GM18511 (cell line): ENCODE measurements around the gene PLG.
A peak's percentile ranks its signal among the peaks of the same experiment; 100 is the strongest.
"Not testable (repeated sequence)": the region's sequence is repeated elsewhere in the genome, so short reads cannot be mapped to it uniquely, and the experiment has no call there.

ENCODE experiments used
- ATAC-seq: cut with Tn5 transposase; IDR thresholded peaks from one replicate; pipeline ENCODE4 v1.9.1; 2021; ENCODE audit warnings: mild to moderate bottlenecking, moderate library complexity; ENCODE audit not compliant: unreplicated experiment

Gene PLG

DNA sequence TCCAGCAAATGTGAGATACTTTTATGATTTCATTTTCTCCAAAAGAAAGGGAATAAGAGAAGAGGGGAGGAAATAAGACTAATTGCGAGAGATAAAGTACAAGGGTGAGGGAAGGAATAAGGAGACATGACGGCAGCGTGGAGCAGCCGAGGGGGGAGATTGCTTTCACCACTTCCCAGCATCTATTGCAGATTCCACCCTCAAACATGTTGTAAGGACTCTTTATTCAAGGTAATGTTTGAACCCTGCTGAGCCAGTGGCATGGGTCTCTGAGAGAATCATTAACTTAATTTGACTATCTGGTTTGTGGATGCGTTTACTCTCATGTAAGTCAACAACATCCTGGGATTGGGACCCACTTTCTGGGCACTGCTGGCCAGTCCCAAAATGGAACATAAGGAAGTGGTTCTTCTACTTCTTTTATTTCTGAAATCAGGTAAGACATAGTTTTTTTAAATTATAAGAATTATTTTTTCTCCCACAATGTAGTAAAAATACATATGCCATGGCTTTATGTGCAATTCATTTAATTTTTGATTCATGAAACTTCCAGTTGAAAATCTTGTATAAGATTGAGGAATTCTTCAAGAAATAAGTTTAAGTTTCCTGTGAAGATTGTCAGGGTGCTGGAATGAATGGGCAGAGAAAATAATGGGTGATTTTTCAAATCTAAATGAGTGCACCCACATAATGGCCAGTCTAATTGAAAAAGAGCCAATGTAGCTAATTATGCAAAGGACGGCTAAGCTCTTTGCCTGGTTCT is at the start of gene PLG:
Gene PLG, plus strand, starts transcription at position 327 of the 763 bp plus-strand sequence. Its CDS starts 61 bp downstream, at position 388.
- ATAC-seq: not testable (repeated sequence)

DNA sequence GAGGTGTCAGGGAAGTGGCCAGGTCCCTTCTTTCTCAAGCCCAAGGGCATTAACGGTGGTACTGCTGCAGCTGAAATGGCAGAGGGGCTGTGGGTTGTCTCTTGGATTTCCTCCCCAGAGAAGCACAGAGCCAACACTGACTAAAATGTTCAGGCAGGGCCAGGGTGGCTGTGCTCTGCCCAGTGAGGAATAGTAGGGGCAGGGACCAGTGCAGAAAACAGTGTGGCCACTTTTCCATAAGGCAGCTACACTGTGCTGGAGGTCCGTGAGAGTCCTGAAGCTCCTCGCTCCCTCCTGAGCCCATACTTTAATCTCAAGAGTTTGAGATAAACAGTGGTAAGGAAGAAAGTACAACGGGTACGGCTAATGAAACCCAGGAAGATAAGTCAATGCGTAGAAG is 42.5 kb upstream of the PLG start:
- no peak for ATAC-seq

DNA sequence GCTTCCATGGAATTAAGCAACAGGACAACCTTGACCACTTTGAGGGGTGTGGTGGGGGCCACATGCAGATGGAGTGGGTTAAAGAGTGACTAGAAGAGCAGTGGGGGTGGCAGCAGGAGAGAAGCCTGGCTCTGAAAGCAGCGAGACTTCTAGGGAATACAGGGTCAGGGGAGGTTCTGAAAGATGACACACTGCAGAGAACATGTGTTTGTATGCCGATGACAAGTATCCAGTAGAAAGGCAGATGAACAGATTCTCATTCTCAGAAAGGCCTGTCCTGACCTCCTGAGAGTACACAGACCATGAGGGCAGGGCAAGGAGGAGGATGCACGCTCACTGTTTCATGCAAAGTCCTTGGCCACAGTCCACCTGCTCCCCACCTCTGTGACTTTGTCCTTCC is 40.8 kb upstream of the PLG start:
- no peak for ATAC-seq

GRCh38 chr6:160662429-160662828 is 39.6 kb upstream of the PLG start:
- ATAC-seq: no peak

GRCh38 chr6:160662842-160663241 is 39.2 kb upstream of the PLG start:
- ATAC-seq: no peak

GRCh38 chr6:160664198-160664597 is 37.8 kb upstream of the PLG start, which contains the start of gene LPA:
Gene LPA (minus strand): TSS chr6:160664275. CDS start chr6:160664214, 61 bp downstream.
- ATAC-seq: not testable (repeated sequence)

DNA sequence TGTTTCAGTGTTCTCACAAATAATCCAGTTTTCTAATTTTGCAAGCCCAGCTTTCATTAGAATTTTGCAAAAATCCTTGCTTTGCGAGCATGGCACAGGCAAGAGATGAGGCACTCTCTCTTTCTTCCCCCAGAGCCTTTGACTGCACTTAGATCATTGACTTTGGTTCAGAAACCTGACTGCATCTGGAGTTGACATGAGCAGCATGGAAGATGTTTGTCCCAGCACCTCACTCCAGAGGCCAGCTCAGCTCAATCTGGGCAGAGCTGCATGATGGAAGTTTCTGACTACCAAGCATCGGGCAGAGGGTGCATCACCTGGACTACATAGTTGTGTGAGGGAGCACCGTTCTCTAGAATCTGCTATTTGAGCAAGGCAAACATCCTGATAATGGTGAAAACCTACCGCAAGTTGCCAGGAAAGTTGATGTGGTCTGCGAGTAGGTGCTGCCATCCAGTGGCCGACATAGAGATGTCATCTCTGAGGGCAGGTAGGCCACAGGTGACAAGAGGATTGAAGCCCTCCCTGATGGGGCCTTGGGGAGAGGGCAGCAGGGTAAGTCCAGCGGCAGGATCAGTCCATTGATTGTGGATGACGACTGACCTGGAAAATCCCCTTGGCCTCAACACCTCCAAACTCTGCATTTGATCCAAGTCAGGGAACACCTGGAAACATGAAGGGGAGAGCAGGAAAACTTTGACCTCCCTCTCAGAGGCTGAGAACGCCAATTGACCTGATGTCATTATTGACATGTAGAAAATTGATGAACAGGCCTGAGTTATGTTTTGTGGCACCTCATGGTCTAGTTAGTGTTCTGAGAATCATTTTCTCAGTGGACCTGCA is 34.2 kb upstream of the PLG start:
- peak; percentile 88 for ATAC-seq

GRCh38 chr6:160668589-160668988 is 33.5 kb upstream of the PLG start:
- no peak for ATAC-seq

DNA sequence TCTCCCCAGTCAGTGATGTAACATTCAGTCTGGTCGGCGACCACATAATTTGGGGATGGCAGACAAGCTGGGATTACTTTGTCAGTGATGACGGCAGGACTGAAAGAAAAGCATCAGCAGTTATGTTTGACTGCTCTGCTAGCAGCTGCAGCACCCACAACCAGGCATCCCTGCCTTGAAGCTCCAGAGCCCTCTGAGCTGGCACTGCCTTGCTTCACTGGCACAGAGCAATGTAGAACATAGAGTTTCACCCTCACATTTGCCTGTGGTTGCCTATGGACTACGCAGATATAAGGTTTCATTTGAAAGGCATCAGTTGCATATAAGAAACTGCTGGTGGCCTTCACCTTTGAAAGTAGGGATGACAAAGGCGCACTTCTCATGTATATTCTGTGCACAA is 25.6 kb upstream of the PLG start:
- not testable (repeated sequence) for ATAC-seq

GRCh38 chr6:160678230-160678629 is 23.8 kb upstream of the PLG start:
- ATAC-seq: no peak

DNA sequence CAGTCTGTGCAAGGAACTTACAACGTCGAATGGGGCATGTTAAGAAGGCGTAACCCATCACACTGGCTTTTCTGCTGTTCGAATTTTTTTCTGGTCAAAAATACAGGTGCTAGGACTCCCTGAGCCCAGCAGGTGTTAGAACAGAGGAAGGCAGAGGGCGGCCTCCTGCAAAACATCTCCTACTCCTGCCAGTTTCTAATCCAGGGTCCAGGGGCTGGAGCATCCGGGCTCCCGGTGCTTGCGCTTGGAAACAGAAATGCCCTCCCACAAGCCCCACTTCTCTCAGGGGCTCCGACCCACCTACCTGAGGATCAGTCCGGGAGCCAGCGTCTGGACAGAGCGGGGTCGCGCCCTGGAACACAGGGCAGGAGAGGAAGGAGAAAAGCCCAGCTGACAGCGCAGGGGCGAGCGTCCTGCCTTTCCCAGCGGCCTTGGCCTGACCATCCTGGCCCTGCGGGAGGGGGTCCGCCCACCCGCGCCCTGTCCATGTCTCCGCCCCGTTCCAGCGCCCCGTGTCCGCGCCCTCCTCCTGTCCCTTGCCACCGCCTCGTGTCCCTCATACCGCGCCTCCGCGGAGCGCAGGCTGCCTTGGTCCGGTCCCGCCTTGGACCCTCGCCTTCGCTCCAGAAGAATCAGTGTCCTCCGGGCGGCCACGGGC is 23.2 kb upstream of the PLG start:
- no peak for ATAC-seq

DNA sequence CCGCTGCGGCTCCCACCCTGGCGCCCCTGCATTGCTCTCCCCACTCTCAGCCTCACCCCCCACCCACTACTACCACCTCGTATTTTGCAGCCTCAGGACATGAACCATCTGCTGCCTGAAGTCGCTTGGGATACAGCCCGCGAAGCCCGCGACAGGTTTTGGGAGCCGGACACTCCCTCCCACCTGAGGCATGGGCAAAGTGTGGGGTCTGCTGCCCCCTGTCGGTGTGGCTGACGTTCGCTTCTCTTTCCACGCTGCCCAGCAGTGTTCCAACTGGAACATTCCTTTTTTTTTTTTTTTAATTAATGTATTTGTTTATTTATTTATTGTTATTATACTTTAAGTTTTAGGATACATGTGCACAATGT is 22.7 kb upstream of the PLG start:
- ATAC-seq: no peak

DNA sequence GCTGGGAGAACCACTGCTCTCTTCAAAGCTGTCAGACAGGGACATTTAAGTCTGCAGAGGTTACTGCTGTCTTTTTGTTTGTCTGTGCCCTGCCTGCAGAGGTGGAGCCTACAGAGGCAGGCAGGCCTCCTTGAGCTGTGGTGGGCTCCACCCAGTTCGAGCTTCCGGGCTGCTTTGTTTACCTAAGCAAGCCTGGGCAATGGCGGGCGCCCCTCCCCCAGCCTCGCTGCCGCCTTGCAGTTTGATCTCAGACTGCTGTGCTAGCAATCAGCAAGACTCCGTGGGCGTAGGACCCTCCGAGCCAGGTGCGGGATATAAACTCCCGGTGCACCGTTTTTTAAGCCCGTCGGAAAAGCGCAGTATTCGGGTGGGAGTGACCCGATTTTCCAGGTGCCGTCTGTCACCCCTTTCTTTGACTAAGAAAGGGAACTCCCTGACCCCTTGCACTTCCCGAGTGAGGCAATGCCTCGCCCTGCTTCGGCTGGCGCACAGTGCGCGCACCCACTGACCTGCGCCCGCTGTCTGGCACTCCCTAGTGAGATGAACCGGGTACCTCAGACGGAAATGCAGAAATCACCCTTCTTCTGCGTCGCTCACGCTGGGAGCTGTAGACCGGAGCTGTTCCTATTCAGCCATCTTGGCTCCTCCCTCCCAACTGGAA is 16.8 kb upstream of the PLG start:
- ATAC-seq: not testable (repeated sequence)

DNA sequence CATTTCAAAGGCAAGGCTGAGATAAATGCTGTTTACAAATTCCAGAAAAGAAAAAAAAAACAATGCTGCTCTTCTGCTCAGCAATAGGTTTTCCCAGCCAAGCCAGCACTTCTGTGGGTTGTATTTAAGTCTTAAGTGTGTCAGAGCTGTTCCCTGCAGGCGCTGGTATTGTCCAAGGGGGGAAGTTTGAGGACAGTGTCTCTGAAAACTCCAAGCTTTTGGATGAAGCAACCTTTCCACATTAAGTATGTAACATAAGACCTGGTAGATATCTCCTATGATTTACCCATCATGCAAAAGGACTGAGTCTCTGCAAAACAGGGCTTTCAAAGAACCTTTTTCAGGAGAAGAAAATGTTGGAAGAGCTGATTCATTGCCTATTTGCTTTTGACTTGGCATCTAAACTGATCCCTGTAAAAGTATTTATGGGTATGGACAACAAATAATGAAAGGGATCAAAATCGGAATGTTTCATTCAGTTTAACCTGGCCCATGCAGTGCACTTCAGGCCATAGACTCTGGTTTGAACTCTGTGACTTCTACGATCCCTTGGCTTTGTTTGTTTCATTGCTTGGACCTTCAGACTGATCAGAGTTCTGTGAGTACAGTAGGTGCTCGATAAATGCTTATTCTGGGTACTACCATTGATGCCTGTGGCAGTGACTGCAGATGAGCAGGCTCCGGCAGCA is 16.1 kb upstream of the PLG start:
- no peak for ATAC-seq

DNA sequence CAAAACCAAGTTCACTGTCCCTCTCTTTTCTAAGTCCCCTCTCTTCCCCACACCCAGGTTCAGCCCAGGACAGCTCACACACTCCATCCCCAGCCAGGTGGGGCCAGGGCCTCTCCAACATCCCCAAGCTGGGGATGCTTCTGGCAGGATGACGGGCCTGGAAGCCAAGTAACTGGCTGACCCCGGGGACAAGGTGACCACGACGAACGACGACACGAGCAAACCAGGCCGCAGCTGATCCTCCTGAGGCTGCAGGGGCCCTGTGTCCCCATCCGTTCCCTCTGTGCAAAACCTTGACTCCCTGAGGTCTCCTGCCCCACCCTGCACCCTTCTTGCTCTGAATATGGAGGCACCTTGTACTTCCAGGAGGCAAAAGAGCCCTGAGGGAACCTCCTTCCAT is 11.6 kb upstream of the PLG start:
- ATAC-seq: no peak

DNA sequence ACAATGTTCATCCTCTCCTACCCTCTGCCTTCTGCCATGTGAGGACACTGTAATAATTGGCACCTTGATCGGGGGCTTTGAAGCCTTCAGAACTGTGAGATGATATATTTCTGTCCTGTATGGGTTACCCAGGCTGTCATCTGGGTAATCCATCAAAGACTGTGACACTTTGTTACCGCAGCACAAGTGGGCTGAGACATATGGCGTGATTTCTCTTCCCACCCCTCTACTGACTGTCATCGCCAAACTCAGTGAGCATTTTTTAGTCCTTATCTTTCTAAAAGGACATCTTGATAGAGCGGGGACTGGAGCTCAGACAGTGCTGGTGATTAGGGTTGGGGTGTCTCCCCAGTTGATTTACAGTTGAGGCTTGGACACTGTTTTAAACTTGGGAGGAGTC is 10.4 kb upstream of the PLG start:
- no peak for ATAC-seq

GRCh38 chr6:160692369-160692959 is 9.6 kb upstream of the PLG start:
- no peak for ATAC-seq

- ATAC-seq: not testable (repeated sequence)
Measured at GRCh38 chr6:160695025-160695424, 7.0 kb upstream of the PLG start.

GRCh38 chr6:160695622-160696021 is 6.4 kb upstream of the PLG start:
- not testable (repeated sequence) for ATAC-seq

GRCh38 chr6:160696884-160697283 is 5.2 kb upstream of the PLG start:
- not testable (repeated sequence) for ATAC-seq
